Fibroblast of skin of abdomen (primary cell): ENCODE data around the gene AGBL4.

Source experiments
- DNase-seq: peaks from one replicate; pipeline ENCODE4 v3.0.0-alpha.2; 2013

AGBL4 gene

GRCh38 chr1:48676822-48677221 is 1346.9 kb downstream of the AGBL4 start:
- no peak for DNase-seq

- no peak for DNase-seq
Measured at GRCh38 chr1:48676376-48676775, 1347.4 kb downstream of the AGBL4 start.

DNA sequence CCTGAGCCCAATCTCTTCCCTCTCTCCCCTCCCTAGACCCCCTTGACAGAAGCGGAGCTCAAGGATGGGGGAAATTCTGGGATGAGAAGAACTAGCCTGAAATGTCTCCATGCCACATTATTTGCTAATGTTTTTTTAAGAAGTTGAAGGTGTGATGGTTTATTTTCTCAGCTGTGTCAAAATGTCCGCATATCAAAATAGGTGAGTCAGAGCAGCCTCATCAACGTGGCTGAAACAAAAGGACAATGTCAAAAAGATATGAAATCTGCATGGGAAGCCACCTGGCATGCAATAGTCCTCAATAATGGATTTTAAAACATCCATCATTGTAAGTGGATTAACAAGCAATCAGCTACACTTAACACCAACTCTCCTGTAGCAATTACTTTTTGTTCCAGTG is 1348.5 kb downstream of the AGBL4 start:
- DNase-seq, result no peak

DNA sequence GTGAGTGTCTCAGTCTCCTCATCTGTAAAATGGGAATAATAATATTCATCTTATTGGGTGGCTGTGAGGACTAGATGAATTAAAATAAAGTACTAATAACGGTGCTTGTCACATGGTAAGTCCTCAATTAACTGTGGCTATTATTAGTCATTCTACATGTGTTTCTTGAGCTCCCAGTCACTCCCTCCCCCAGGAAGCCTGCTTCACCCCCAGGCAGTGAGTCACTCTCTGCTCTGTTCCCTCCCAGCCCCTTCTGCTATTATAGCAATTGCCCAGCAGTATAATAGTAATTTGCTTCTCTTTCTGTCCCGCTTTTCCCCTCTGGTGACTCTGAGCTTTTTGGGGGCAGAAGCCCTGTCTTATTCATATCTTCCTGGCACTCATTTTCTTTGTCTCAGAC is 1349.1 kb downstream of the AGBL4 start:
- DNase-seq, result peak; percentile 81

DNA sequence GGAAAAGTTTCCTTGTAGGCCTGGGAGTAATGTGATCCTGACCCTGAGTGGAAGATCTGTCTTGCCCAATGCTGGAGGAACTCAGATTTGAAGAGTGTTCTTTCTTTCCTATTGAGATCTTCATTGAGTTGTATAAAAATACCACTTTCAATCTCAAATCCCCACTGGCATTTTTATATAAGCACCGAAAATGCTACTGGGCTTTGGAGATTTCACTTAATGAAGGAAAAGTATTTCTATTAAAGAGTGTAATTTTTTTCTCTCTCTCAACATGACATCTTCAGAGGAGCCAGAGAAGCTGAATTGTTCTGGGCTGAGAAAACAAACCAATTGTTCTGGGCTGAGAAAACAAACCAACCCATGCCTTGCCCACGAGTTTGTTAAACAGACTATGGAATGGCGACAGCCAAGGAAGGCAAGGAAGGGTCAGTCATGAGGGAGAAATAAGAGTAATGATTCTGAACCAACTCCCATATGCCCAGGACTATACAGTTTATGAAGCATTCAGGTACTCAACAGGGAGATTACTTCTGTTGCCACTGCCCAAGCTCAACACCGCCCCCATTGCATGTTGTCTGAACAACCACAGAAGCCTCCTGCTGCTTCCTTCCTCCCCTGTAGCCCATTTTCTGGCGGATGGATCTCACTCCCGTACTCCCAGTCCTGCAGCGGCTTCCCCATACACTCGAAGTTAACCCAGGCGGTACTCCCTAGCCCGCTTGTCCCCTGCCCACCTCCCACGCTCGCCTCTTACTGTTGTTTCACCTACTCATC is 1350.2 kb downstream of the AGBL4 start:
- DNase-seq, result no peak

DNA sequence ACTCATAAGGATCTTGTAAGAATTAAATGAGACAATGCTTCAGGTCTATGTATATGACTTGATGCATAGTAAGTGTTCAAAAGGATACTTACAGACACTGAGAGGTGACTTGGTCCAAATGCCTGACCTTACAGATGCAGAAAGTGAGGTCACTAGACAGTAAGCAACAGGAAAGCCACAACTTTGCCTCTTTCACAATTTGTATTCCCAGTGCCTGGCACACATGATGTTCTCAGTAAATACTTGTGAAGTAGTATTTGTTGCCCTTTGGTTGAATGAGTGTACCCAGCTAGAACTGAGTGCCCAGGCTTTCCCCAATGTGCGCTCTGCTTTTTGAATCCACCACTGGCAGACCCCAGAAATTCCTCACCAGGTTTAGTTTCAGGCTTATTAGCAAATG is 1352.2 kb downstream of the AGBL4 start:
- no peak for DNase-seq

DNA sequence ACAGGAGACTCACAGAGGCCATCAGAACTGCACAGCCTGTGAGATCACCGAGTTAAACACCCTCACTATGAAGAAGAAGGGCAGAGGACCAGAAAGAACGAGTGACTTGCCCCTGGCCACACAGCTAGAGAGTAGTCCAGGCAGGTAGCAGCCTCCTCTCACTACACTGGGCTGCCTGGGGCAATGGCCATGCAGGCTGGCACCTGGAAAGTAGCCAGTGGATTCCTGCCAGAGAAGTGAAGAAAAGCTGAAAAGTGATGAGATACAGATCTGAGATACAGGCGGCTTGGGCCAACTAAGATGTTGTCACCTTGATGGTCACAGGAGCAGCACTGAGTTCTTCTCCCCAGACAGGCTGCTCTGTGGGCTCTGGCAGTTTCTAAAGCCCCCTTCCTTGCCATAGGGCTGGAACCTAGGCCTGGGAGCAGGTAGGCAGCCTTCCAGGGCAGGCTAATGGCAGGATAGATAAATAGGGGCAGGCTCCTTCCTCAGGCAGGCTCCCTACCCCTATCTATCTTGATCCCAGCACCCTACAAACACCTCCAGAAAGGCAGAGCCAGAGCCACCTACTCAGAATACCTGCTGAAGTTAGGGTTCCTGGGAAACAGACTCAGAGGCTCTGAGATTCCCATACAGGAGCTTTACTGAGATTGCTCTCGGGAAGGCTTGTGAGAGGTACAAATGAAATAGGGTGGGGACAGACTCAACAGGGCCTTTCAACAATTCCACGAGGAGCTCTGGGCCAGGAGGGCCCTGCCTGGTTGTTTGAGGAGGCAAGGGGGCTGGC is 1353.3 kb downstream of the AGBL4 start:
- DNase-seq, result no peak

DNA sequence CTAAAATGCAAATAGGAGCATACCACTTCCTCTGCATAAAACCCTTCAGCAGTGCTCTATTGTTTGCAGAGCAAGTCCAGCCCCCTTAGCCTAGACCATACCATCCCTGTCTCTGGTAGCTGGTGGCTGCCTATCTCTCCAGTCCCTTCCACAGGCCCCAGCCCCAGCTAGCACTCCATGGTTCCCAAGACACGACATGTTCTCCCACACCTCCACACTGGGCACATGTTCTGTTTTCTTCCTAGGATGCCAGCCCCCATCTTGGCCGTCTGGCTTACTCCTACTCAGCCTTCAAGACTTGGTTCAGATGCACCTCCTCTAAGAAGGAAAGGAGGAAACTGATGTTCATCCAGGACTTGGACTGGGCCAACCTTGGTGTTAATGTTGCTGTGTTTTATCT is 1355.4 kb downstream of the AGBL4 start:
- no peak for DNase-seq

GRCh38 chr1:48667782-48668181 is 1356.0 kb downstream of the AGBL4 start:
- DNase-seq, result no peak

DNA sequence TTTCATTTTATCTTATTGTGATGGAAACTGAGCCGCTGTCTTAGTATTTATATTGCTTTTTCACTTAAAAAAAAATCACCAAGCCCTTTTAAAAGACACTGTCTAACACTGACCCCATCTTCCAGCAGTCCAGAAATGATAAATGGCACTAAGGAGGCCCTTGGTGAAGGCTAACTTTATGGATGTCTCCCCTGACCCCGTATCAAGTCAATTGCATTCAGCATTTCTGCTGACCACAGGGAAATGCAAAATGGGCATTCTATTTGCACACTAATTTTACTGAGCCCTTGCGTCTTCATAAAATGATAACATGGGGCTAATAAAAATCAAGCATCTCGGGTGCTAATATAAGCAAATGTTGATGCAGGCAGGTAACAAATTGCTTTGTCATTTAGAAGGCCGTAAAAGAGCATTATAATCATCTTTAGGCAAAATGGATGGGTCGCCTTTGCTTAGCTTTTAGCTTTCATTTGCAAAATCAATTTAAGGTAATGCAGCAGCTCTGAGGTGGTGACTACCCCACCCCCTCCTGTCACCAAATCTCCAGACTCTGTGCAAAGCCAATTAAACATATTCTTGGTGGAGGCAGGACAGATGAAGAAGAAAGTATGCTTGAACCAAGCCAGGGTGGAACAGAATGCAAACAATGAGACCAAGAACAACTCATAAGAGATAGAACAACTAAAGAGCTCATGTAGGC is 1357.9 kb downstream of the AGBL4 start:
- no peak for DNase-seq

GRCh38 chr1:48661726-48662463 is 1361.9 kb downstream of the AGBL4 start:
- no peak for DNase-seq

GRCh38 chr1:48659801-48660200 is 1364.0 kb downstream of the AGBL4 start:
- no peak for DNase-seq

- DNase-seq, result no peak
Measured at GRCh38 chr1:48657413-48657812, 1366.3 kb downstream of the AGBL4 start.

- DNase-seq, result no peak
Measured at GRCh38 chr1:48654606-48655210, 1369.0 kb downstream of the AGBL4 start.

- DNase-seq, result no peak
Measured at GRCh38 chr1:48652334-48652733, 1371.4 kb downstream of the AGBL4 start.

DNA sequence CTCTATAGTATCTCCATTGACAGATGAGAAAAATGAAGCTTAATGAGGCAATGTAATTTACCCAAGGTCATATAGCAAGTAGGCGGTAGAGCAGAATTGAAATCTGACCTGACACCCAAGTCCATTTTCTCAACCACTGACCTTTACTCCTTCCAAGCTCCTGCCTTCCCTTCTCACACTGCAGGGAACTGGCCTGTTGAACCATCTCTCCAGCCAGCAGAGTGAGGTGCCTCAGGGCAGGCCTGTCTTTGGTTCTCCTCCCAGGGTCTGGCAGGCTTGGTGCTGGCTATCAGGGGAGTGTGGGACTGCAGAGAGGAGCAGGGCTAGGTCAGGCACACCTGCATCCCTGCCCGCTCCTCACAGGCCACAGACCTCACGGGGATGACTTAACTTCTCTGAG is 1373.9 kb downstream of the AGBL4 start:
- DNase-seq, result no peak

GRCh38 chr1:48645883-48646282 is 1377.9 kb downstream of the AGBL4 start:
- no peak for DNase-seq

DNA sequence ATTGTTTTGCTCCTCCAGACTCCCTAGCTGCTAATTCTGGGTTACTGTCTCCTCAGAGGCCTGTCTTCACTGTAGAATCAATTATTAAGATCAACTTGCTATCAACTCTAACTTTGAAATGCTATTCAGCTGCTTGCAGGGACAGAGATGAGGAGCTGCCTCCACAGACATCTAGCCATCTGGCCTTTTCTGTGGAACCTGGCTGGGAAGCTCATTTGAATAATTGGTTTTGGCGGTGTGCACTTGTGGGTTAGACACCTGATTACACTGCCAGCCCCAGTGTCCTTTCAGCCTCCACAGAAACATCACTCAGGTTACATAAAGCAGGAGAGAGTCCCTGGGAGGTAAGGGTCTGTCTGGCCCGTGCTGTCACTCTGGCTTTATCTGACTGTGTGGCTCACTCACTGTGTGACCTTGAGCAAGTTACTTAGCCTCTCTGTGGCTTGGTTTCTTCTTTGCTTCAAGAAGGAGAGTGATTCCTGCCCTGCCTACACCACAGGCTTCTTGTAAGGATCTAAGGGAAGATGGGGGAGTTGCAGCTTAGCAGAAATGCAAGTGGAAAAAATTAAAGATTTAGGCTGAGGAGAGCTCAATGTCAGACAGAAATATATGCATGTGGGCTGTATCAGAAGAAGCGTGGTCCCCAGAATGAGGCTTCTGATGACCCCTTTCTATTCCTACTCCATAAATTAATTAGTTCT is 1378.7 kb downstream of the AGBL4 start:
- no peak for DNase-seq

- no peak for DNase-seq
Measured at GRCh38 chr1:48644190-48644900, 1379.4 kb downstream of the AGBL4 start.

GRCh38 chr1:48643193-48643592 is 1380.6 kb downstream of the AGBL4 start:
- DNase-seq, result no peak
